ENCODE results near the gene ZNF213. TPM values are rescaled to one million over a fixed set of nuclear protein-coding genes. Genes with fewer than 3 reads are reported as not detected.

ZNF213 gene
- total and polyA plus RNA-seq, 2 donors (not counting 1 experiment from before 2014, with no cell fraction given), result 0.43 to 8.8 TPM

GRCh38 chr16:3149193-3149530 lies 14.3 kb downstream of the ZNF213 start:
- Histone ChIP-seq H3K36me3 (ENCODE audit: control insufficient read depth, insufficient read depth, low read length) (no peaks in the 10 kb centered on the region), H3K4me1 (ENCODE audit: control insufficient read depth, extremely low read depth, insufficient read depth, low read length) (peaks cover 2% of the 10 kb centered on the region), H4K20me1 (ENCODE audit: control insufficient read depth, extremely low read depth, insufficient read depth, low read length) (no peaks in the 10 kb centered on the region), H3K9me3 (ENCODE audit: control insufficient read depth, insufficient read depth, low read depth, low read length) (no peaks in the 10 kb centered on the region), H2AFZ (ENCODE audit: low read length) (no peak overlapping the region), H3K4me3 (replicated peaks in 1 of 4; ENCODE audit: control extremely low read depth in 1 of 4, insufficient read depth in 1 of 4, low read depth in 3 of 4, low read length in 4 of 4) (no peak overlapping the region), H3K27me3 (ENCODE audit: control insufficient read depth, insufficient read depth, low read length) (no peaks in the 10 kb centered on the region), H3K4me2 (ENCODE audit: extremely low read depth, insufficient read depth, low read length) (no peak overlapping the region), H3K27ac (ENCODE audit: insufficient read depth, low read length) (no peak overlapping the region), H3K79me2 (ENCODE audit: control insufficient read depth, insufficient read depth, low read length) (no peaks in the 10 kb centered on the region), H3K9ac (ENCODE audit: insufficient read depth, low read length) (no peak overlapping the region)
- no peak for TF ChIP-seq EZH2 (IDR thresholded peaks at IDR 0.05; ENCODE audit: low read length, missing control alignments)
- no peak for TF ChIP-seq CTCF (conservative IDR thresholded peaks at IDR 0.05 in 1 of 2, IDR thresholded peaks at IDR 0.05 in 1 of 2; ENCODE audit: low read depth in 1 of 2, low read length in 2 of 2)
- no peak for DNase-seq (ENCODE audit: low read depth in 2 of 2)

GRCh38 chr16:3149630-3150345 lies 15.0 kb downstream of the ZNF213 start:
- Histone ChIP-seq H3K79me2 (ENCODE audit: control insufficient read depth, insufficient read depth, low read length) (no peaks in the 10 kb centered on the region), H3K9ac (ENCODE audit: insufficient read depth, low read length) (peak overlapping the region; percentile 68), H3K9me3 (ENCODE audit: control insufficient read depth, insufficient read depth, low read depth, low read length) (no peaks in the 10 kb centered on the region), H2AFZ (ENCODE audit: low read length) (peak overlapping the region; percentile 53), H3K4me2 (ENCODE audit: extremely low read depth, insufficient read depth, low read length) (peak overlapping the region; percentile 98), H4K20me1 (ENCODE audit: control insufficient read depth, extremely low read depth, insufficient read depth, low read length) (no peaks in the 10 kb centered on the region), H3K27me3 (ENCODE audit: control insufficient read depth, insufficient read depth, low read length) (no peaks in the 10 kb centered on the region), H3K36me3 (ENCODE audit: control insufficient read depth, insufficient read depth, low read length) (no peaks in the 10 kb centered on the region), H3K4me1 (ENCODE audit: control insufficient read depth, extremely low read depth, insufficient read depth, low read length) (peaks cover 2% of the 10 kb centered on the region), H3K27ac (ENCODE audit: insufficient read depth, low read length) (peak overlapping the region; percentile 72), H3K4me3 (replicated peaks in 1 of 4; ENCODE audit: control extremely low read depth in 1 of 4, insufficient read depth in 1 of 4, low read depth in 3 of 4, low read length in 4 of 4) (peak overlapping the region; percentile 54 to 84 (median 74))
- peak; percentile 61 to 66 for DNase-seq (ENCODE audit: low read depth in 2 of 2)
- TF ChIP-seq EZH2 (IDR thresholded peaks at IDR 0.05; ENCODE audit: low read length, missing control alignments), result no peak
- peak; percentile 41 to 45 for TF ChIP-seq CTCF (conservative IDR thresholded peaks at IDR 0.05 in 1 of 2, IDR thresholded peaks at IDR 0.05 in 1 of 2; ENCODE audit: low read depth in 1 of 2, low read length in 2 of 2)

DNA sequence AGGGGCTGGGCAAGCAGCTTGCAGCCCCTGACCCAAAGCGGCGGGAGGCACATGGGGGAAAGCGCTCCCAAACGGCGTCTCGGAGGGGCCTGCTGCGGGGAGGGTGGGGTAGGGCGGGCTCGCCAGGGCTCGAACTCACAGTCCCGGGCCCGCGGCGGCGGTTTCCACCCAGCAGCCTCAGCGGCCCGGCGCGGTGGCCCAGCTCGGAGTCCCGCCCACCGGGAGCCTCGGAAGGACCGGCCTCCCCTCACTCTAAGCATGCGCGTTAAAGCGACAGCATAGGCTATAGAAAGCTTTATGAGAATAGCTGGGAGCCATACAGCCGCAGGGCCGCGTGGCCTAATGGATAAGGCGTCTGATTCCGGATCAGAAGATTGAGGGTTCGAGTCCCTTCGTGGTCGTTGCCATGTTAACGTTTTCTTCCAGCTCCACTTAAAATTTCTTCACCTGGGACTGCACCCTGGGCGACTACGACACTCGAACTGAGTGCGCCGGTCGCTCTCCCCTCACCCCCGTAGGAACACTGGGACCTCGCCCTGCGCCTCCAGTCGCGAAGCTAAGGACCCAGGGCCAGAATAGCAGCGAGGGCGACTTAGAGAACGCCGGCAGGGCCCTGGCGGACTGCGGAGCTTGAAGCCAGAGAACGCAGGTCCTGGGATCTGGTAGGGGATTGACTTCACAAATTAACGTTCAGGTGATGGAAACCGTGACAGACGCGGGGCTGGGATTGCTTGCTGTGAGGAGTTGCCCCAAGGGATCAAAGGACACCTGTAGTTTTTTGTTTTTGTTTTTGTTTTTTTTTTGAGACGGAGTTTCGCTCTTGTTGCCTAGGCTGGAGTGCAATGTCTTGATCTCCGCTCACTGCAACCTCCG lies 15.8 kb downstream of the ZNF213 start:
- H2AFZ ChIP-seq (ENCODE audit: low read length), result peak overlapping the region; percentile 53
- no peak for TF ChIP-seq EZH2 (IDR thresholded peaks at IDR 0.05; ENCODE audit: low read length, missing control alignments)
- no peak for TF ChIP-seq CTCF (conservative IDR thresholded peaks at IDR 0.05 in 1 of 2, IDR thresholded peaks at IDR 0.05 in 1 of 2; ENCODE audit: low read depth in 1 of 2, low read length in 2 of 2)
- no peaks in the 10 kb centered on the region for H3K36me3 ChIP-seq (ENCODE audit: control insufficient read depth, insufficient read depth, low read length)
- H3K9me3 ChIP-seq (ENCODE audit: control insufficient read depth, insufficient read depth, low read depth, low read length), result no peaks in the 10 kb centered on the region
- peak overlapping the region; percentile 72 for H3K27ac ChIP-seq (ENCODE audit: insufficient read depth, low read length)
- peak overlapping the region; percentile 54 to 84 (median 74) for H3K4me3 ChIP-seq (replicated peaks in 1 of 4; ENCODE audit: control extremely low read depth in 1 of 4, insufficient read depth in 1 of 4, low read depth in 3 of 4, low read length in 4 of 4)
- no peaks in the 10 kb centered on the region for H3K79me2 ChIP-seq (ENCODE audit: control insufficient read depth, insufficient read depth, low read length)
- peak overlapping the region; percentile 98 for H3K4me2 ChIP-seq (ENCODE audit: extremely low read depth, insufficient read depth, low read length)
- DNase-seq (ENCODE audit: low read depth in 2 of 2), result peak; percentile 92 to 96
- peaks cover 2% of the 10 kb centered on the region for H3K4me1 ChIP-seq (ENCODE audit: control insufficient read depth, extremely low read depth, insufficient read depth, low read length)
- no peaks in the 10 kb centered on the region for H3K27me3 ChIP-seq (ENCODE audit: control insufficient read depth, insufficient read depth, low read length)
- H3K9ac ChIP-seq (ENCODE audit: insufficient read depth, low read length), result peak overlapping the region; percentile 68
- no peaks in the 10 kb centered on the region for H4K20me1 ChIP-seq (ENCODE audit: control insufficient read depth, extremely low read depth, insufficient read depth, low read length)
